ENCODE measurements around the gene MED27. TPM values are rescaled to one million over a fixed set of nuclear protein-coding genes. Genes with fewer than 3 reads are reported as not detected.

MED27 gene
- total RNA-seq, 1 experiment from 2014 or later = 24.4 TPM

DNA sequence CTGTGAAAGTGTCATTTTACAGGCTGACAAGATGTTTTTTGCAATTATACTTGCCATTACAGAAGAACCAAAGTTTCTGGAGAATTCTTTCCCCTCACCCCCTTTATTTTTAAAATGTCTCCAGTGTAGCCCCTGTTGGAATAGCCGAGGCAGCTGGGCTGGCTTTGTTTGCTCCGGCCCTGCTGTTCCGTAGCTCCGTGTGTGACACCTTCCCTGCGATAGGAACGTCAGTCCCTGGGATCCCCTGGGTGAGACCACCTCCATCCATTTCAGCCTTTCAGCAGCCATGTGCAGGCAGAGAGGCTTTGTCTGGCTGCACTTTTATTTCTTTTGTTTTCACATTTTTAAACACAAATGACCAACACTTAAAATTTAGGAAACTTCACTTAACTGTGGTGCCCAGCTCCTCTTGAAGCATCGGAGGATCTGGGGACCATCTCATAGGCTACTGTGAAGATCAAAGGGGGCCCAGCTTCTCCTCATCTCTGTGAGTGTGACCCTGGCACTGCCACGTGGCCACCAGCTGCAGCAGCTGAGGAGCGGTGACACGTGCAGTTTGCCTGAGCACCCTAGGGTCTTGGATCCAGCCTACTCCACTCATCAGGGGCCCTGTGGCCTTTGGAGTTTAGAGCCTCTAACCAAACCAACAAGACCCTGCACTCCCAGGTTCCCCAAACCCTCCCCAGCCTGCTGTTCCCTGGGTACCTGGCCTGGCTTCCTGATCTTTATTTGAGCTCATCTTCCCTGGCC lies 214.0 kb downstream of the MED27 start:
- TF ChIP-seq, protein P1, sequence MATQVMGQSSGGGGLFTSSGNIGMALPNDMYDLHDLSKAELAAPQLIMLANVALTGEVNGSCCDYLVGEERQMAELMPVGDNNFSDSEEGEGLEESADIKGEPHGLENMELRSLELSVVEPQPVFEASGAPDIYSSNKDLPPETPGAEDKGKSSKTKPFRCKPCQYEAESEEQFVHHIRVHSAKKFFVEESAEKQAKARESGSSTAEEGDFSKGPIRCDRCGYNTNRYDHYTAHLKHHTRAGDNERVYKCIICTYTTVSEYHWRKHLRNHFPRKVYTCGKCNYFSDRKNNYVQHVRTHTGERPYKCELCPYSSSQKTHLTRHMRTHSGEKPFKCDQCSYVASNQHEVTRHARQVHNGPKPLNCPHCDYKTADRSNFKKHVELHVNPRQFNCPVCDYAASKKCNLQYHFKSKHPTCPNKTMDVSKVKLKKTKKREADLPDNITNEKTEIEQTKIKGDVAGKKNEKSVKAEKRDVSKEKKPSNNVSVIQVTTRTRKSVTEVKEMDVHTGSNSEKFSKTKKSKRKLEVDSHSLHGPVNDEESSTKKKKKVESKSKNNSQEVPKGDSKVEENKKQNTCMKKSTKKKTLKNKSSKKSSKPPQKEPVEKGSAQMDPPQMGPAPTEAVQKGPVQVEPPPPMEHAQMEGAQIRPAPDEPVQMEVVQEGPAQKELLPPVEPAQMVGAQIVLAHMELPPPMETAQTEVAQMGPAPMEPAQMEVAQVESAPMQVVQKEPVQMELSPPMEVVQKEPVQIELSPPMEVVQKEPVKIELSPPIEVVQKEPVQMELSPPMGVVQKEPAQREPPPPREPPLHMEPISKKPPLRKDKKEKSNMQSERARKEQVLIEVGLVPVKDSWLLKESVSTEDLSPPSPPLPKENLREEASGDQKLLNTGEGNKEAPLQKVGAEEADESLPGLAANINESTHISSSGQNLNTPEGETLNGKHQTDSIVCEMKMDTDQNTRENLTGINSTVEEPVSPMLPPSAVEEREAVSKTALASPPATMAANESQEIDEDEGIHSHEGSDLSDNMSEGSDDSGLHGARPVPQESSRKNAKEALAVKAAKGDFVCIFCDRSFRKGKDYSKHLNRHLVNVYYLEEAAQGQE (IDR thresholded peaks at IDR 0.05; ENCODE audit: insufficient read depth in 1 of 2, low read depth in 2 of 2, low read length in 1 of 2) = no peak
- TF ChIP-seq TCF7L2 (IDR thresholded peaks at IDR 0.05; ENCODE audit: low read depth, low read length) = no peak
- no peak for TF ChIP-seq SIN3A (IDR thresholded peaks at IDR 0.05; ENCODE audit: borderline replicate concordance, insufficient read depth, low read depth, low read length)
- no peak for TF ChIP-seq POLR2AphosphoS5 (IDR thresholded peaks at IDR 0.05; ENCODE audit: low read depth, low read length)
- TF ChIP-seq, protein P2, sequence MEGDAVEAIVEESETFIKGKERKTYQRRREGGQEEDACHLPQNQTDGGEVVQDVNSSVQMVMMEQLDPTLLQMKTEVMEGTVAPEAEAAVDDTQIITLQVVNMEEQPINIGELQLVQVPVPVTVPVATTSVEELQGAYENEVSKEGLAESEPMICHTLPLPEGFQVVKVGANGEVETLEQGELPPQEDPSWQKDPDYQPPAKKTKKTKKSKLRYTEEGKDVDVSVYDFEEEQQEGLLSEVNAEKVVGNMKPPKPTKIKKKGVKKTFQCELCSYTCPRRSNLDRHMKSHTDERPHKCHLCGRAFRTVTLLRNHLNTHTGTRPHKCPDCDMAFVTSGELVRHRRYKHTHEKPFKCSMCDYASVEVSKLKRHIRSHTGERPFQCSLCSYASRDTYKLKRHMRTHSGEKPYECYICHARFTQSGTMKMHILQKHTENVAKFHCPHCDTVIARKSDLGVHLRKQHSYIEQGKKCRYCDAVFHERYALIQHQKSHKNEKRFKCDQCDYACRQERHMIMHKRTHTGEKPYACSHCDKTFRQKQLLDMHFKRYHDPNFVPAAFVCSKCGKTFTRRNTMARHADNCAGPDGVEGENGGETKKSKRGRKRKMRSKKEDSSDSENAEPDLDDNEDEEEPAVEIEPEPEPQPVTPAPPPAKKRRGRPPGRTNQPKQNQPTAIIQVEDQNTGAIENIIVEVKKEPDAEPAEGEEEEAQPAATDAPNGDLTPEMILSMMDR (IDR thresholded peaks at IDR 0.05) = no peak
- ChIA-PET CTCF (no interaction called here), POLR2A (interaction anchor here (0.6 kb wide), 1 partner anchor 58 kb away, joined by 3 read pairs; no protein-coding TSS in a partner anchor)
- Histone ChIP-seq H3K27ac (ENCODE audit: low read length) (no peak overlapping the region), H3K36me3 (ENCODE audit: control insufficient read depth, insufficient read depth, low read length) (no peaks in the 10 kb centered on the region), H3K4me1 (ENCODE audit: control insufficient read depth, insufficient read depth, low read length) (no peaks in the 10 kb centered on the region), H3K4me3 (ENCODE audit: low read depth in 2 of 2, low read length in 2 of 2) (no peak overlapping the region), H3K9me3 (ENCODE audit: control insufficient read depth, insufficient read depth, low read depth, low read length) (no peaks in the 10 kb centered on the region), H3K27me3 (ENCODE audit: control insufficient read depth, insufficient read depth, low read length) (no peaks in the 10 kb centered on the region)
- ATAC-seq = no peak
- in situ Hi-C loops (cut with HindIII; ENCODE audit: low pct_unique_long_range_greater_than_20kb, low sequenced_read_pairs) = no loop called here
- BruUV-seq (replicated peaks) = no TSS peak
- DNase-seq (ENCODE audit: low read depth, low spot score) = no peak
- intact Hi-C loops (cut with micrococcal nuclease; ENCODE audit: unreplicated experiment) = no loop called here

DNA sequence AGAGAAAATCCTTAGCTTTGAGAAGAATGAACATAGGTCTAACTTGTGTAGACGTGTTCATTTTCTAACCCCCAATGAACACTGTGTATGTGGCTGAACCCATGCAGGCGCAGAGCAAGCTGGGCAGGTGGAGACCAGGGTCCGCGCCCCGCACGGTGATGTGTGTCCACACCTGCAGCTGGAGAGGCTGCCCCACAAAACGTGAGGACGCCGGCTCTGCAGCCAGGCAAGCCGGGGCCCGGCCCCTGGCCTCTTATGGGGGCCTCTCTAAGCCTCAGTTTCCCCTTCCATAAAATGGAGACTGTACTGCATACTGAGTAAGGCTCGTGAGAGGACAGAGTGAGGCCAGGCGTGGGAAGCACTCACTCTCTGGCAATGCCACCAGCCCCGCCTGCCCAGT lies 215.1 kb downstream of the MED27 start:
- POLR2A ChIA-PET = no interaction called here
- TF ChIP-seq, protein P2 (IDR thresholded peaks at IDR 0.05) = no peak
- in situ Hi-C loops (cut with HindIII; ENCODE audit: low pct_unique_long_range_greater_than_20kb, low sequenced_read_pairs) = no loop called here
- Histone ChIP-seq H3K4me1 (ENCODE audit: control insufficient read depth, insufficient read depth, low read length) (no peaks in the 10 kb centered on the region), H3K27me3 (ENCODE audit: control insufficient read depth, insufficient read depth, low read length) (no peaks in the 10 kb centered on the region), H3K4me3 (ENCODE audit: low read depth in 2 of 2, low read length in 2 of 2) (no peak overlapping the region), H3K36me3 (ENCODE audit: control insufficient read depth, insufficient read depth, low read length) (no peaks in the 10 kb centered on the region), H3K9me3 (ENCODE audit: control insufficient read depth, insufficient read depth, low read depth, low read length) (no peaks in the 10 kb centered on the region), H3K27ac (ENCODE audit: low read length) (no peak overlapping the region)
- no peak for DNase-seq (ENCODE audit: low read depth, low spot score)
- no peak for ATAC-seq
- CTCF ChIA-PET = no interaction called here
- BruUV-seq (replicated peaks) = no TSS peak
- intact Hi-C loops (cut with micrococcal nuclease; ENCODE audit: unreplicated experiment) = no loop called here

Measured in Panc1 (cell line).